Right atrium auricular region (tissue), 2 donors: ENCODE data around the gene HDAC11. TPM values are rescaled to one million over a fixed set of nuclear protein-coding genes. Genes with fewer than 3 reads are reported as not detected.
A peak's percentile ranks its signal among the peaks of the same experiment; 100 is the strongest.

Source experiments
- DNase-seq: peaks from one replicate; pipeline ENCODE4 v3.0.0-alpha.2; 2019; ENCODE audit warnings: low spot score
- H3K27ac ChIP-seq, 2 donors: fragments of 200-600 bp; sonication (generic); 1 replicate in 1 of 2; 2 replicates in 1 of 2; pipeline ENCODE4 v1.5.1; 2016 to 2019
- H3K27me3 ChIP-seq, 2 donors: fragments of 200-600 bp; sonication (generic); one replicate each; pipeline versions ENCODE4 v1.5.1 to v1.6.0; 2017 to 2019
- H3K36me3 ChIP-seq: fragments of 200-600 bp; sonication (generic); one replicate; pipeline ENCODE4 v1.5.1; 2016
- H3K4me1 ChIP-seq, 2 donors: fragments of 200-600 bp; sonication (generic); one replicate each; pipeline versions ENCODE4 v1.5.1 to v1.6.0; 2017 to 2019
- H3K4me3 ChIP-seq, 2 donors: fragments of 200-600 bp; sonication (generic); 1 replicate in 1 of 2; 2 replicates in 1 of 2; pipeline ENCODE4 v1.5.1; 2017 to 2019; ENCODE audit warnings: mild to moderate bottlenecking in 1 of 2, moderate library complexity in 1 of 2
- H3K9me3 ChIP-seq, 2 donors: fragments of 200-600 bp; sonication (generic); one replicate each; pipeline ENCODE4 v1.5.1; 2019
- CTCF ChIP-seq, 2 donors: fragments of 200-600 bp; sonication (generic); IDR thresholded peaks; one replicate each; pipeline ENCODE4 v1.5.1; 2019; ENCODE audit warnings: antibody characterized with exemption in 2 of 2
- total RNA-seq, 2 donors: library from RNA; depleted of rRNA; stranded (reverse); fragments of >200 nt; gene quantifications; one replicate each; pipeline ENCODE4 v1.1.0, GENCODE V29; 2016

Gene HDAC11
- total RNA-seq, 2 donors from 2014 or later: 30.6 to 30.7 TPM

GRCh38 chr3:13541691-13542090 is 61.6 kb downstream of the HDAC11 start:
- H3K27me3 ChIP-seq: no peaks in the 10 kb centered on the region
- H3K36me3 ChIP-seq: no peaks in the 10 kb centered on the region
- TF ChIP-seq CTCF (IDR thresholded peaks at IDR 0.05): no peak
- peaks cover 0 to 53% of the 10 kb centered on the region in 2 donors for H3K4me1 ChIP-seq
- H3K4me3 ChIP-seq: no peak overlapping the region
- DNase-seq: no peak
- no peak overlapping the region for H3K27ac ChIP-seq
- H3K9me3 ChIP-seq: peaks cover 0 to 5% of the 10 kb centered on the region in 2 donors

- Histone ChIP-seq H3K27me3 (no peaks in the 10 kb centered on the region), H3K36me3 (no peaks in the 10 kb centered on the region), H3K9me3 (peaks cover 0 to 5% of the 10 kb centered on the region in 2 donors), H3K4me3 (no peak overlapping the region), H3K4me1 (peaks cover 0 to 53% of the 10 kb centered on the region in 2 donors), H3K27ac (no peak overlapping the region)
- TF ChIP-seq CTCF (IDR thresholded peaks at IDR 0.05): no peak
- no peak for DNase-seq
Observed at GRCh38 chr3:13542142-13542541, 62.0 kb downstream of the HDAC11 start.

GRCh38 chr3:13543253-13543652 is 63.1 kb downstream of the HDAC11 start:
- peak overlapping the region; percentile 50 to 79 for H3K27ac ChIP-seq
- peaks cover 0 to 57% of the 10 kb centered on the region in 2 donors for H3K4me1 ChIP-seq
- peak; percentile 94 for DNase-seq
- H3K36me3 ChIP-seq: no peaks in the 10 kb centered on the region
- peaks cover 0 to 5% of the 10 kb centered on the region in 2 donors for H3K9me3 ChIP-seq
- no peaks in the 10 kb centered on the region for H3K27me3 ChIP-seq
- no peak overlapping the region for H3K4me3 ChIP-seq
- no peak for TF ChIP-seq CTCF (IDR thresholded peaks at IDR 0.05)

GRCh38 chr3:13544293-13544831 is 64.3 kb downstream of the HDAC11 start:
- DNase-seq: no peak
- Histone ChIP-seq H3K4me1 (peaks cover 0 to 52% of the 10 kb centered on the region in 2 donors), H3K9me3 (peaks cover 0 to 5% of the 10 kb centered on the region in 2 donors), H3K27ac (peak overlapping the region; percentile 50 to 79), H3K27me3 (no peaks in the 10 kb centered on the region), H3K36me3 (no peaks in the 10 kb centered on the region), H3K4me3 (no peak overlapping the region)
- no peak for TF ChIP-seq CTCF (IDR thresholded peaks at IDR 0.05)

DNA sequence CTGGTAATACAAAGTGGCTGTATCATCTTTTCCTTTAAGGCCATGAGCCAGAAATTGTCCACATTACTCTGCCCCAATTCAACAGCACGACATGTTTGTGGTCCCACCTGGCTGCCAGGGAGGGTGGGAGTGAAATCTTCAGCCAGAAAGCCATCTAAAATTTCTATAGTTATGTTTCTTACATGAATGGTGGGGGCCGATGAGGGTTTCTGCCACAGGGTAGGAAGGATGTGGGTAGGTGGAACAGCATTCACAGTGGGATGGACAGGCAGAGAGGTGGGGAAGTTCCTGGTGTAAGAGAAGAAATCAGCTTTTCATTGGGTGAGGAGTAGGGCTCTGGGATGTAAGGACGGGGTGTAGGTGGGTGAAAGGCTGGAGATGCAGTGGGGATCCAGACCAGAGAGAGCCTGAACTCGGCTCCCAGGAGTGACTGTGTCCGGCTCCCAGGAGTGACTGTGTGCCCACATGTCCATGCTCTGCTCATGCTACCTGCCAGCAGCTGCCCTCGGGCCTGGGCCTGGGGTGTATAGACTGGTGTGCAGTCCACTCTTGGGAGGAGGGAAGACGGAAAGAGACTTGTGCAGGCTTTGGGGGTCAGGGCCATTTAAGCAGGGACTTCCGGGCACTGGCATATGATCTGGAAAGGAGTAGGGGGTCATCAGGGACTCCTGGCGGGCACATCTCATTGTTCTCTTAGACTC is 65.0 kb downstream of the HDAC11 start:
- Histone ChIP-seq H3K36me3 (no peaks in the 10 kb centered on the region), H3K27ac (peak overlapping the region; percentile 50 to 79), H3K9me3 (peaks cover 0 to 5% of the 10 kb centered on the region in 2 donors), H3K4me1 (peaks cover 0 to 45% of the 10 kb centered on the region in 2 donors), H3K4me3 (no peak overlapping the region), H3K27me3 (no peaks in the 10 kb centered on the region)
- no peak for DNase-seq
- TF ChIP-seq CTCF (IDR thresholded peaks at IDR 0.05): no peak
